HL-60 (cell line): ENCODE measurements around the gene DNAJC12.

Source experiments
- GABPA ChIP-seq: IDR thresholded peaks from 2 replicates; pipeline ENCODE4 v1.6.1; 2012; ENCODE audit warnings: low read depth
- POLR2AphosphoS5 ChIP-seq: IDR thresholded peaks from 2 replicates; pipeline ENCODE4 v1.6.1; 2012; ENCODE audit warnings: low read depth
- SPI1 ChIP-seq: IDR thresholded peaks from 2 replicates; pipeline ENCODE4 v1.6.1; 2012; ENCODE audit warnings: low read depth, mild to moderate bottlenecking, borderline replicate concordance
- TF ChIP-seq, protein P1 (sequence below): IDR thresholded peaks from 2 replicates; pipeline ENCODE4 v1.6.1; 2012; ENCODE audit warnings: low read depth; ENCODE audit not compliant: insufficient replicate concordance
- TF ChIP-seq, protein P2 (sequence below): IDR thresholded peaks from one replicate; pipeline ENCODE4 v1.5.1; 2011; ENCODE audit warnings: low read length, control low read depth, inconsistent platforms; ENCODE audit not compliant: insufficient read depth

DNA sequence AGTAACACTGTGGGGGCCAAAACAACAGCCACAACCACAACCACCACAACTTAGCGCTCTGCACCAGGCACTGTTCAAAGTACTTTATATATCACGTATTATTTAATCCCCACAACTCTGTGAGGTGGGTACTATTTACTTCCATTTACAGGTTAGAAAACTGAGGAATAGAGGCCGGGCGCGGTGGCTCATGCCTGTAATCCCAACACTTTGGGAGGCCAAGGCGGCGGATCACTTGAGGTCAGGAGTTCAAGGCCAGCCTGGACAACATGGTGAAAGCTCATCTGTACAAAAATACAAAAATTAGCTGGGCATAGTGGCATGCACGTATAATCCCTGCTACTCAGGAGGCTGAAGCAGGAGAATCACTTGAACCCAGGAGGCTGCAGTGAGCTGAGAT, 3.6 kb downstream of the DNAJC12 start:
- TF ChIP-seq, protein P1, sequence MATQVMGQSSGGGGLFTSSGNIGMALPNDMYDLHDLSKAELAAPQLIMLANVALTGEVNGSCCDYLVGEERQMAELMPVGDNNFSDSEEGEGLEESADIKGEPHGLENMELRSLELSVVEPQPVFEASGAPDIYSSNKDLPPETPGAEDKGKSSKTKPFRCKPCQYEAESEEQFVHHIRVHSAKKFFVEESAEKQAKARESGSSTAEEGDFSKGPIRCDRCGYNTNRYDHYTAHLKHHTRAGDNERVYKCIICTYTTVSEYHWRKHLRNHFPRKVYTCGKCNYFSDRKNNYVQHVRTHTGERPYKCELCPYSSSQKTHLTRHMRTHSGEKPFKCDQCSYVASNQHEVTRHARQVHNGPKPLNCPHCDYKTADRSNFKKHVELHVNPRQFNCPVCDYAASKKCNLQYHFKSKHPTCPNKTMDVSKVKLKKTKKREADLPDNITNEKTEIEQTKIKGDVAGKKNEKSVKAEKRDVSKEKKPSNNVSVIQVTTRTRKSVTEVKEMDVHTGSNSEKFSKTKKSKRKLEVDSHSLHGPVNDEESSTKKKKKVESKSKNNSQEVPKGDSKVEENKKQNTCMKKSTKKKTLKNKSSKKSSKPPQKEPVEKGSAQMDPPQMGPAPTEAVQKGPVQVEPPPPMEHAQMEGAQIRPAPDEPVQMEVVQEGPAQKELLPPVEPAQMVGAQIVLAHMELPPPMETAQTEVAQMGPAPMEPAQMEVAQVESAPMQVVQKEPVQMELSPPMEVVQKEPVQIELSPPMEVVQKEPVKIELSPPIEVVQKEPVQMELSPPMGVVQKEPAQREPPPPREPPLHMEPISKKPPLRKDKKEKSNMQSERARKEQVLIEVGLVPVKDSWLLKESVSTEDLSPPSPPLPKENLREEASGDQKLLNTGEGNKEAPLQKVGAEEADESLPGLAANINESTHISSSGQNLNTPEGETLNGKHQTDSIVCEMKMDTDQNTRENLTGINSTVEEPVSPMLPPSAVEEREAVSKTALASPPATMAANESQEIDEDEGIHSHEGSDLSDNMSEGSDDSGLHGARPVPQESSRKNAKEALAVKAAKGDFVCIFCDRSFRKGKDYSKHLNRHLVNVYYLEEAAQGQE = no peak
- TF ChIP-seq, protein P2, sequence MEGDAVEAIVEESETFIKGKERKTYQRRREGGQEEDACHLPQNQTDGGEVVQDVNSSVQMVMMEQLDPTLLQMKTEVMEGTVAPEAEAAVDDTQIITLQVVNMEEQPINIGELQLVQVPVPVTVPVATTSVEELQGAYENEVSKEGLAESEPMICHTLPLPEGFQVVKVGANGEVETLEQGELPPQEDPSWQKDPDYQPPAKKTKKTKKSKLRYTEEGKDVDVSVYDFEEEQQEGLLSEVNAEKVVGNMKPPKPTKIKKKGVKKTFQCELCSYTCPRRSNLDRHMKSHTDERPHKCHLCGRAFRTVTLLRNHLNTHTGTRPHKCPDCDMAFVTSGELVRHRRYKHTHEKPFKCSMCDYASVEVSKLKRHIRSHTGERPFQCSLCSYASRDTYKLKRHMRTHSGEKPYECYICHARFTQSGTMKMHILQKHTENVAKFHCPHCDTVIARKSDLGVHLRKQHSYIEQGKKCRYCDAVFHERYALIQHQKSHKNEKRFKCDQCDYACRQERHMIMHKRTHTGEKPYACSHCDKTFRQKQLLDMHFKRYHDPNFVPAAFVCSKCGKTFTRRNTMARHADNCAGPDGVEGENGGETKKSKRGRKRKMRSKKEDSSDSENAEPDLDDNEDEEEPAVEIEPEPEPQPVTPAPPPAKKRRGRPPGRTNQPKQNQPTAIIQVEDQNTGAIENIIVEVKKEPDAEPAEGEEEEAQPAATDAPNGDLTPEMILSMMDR = no peak
- no peak for TF ChIP-seq POLR2AphosphoS5
- no peak for TF ChIP-seq GABPA
- no peak for TF ChIP-seq SPI1
